ENCODE measurements around the gene TRANK1.

DNA sequence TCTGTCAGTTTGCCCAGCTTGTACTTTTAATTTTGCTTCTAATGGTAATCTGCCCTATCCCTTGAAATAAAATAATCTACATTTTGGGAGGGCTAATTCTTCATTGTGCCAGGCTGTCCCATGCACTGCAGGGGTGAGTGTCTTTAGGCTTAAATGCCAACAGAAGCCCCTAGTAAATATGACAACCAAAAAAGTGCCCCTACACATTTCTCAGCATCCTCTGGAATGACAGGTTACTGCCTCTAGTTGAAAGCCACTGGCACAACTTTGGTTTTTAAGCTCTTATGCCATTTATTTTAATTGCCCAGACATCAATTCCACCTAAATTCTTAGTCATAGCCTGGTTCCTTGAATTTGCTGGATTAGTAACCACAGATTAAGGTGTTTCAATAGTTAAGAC lies 44.7 kb upstream of the TRANK1 start:
- TF ChIP-seq CTCF (IDR thresholded peaks at IDR 0.05) (no peak), POLR2AphosphoS5 (IDR thresholded peaks at IDR 0.05) (no peak)

Data from gastroesophageal sphincter (tissue), 3 donors.